Ishikawa (cell line): Measurements from ENCODE around the gene ARHGEF39.

Source experiments
- CEBPB ChIP-seq: IDR thresholded peaks from 2 replicates; pipeline ENCODE4 v1.6.1; 2012
- CREB1 ChIP-seq: IDR thresholded peaks from 2 replicates; pipeline ENCODE4 v1.6.1; 2012; ENCODE audit warnings: low read depth
- EGR1 ChIP-seq: IDR thresholded peaks from 2 replicates; pipeline ENCODE4 v1.6.1; 2012
- EP300 ChIP-seq: IDR thresholded peaks from 2 replicates; pipeline ENCODE4 v1.6.1; 2012; ENCODE audit warnings: borderline replicate concordance
- NFIC ChIP-seq: IDR thresholded peaks from 2 replicates; pipeline ENCODE4 v1.6.1; 2012
- RAD21 ChIP-seq: IDR thresholded peaks from 2 replicates; pipeline ENCODE4 v1.6.1; 2012; ENCODE audit warnings: low read depth
- TAF1 ChIP-seq: IDR thresholded peaks from 2 replicates; pipeline ENCODE4 v1.6.1; 2012; ENCODE audit warnings: low read depth, mild to moderate bottlenecking
- TCF12 ChIP-seq: IDR thresholded peaks from 2 replicates; pipeline ENCODE4 v1.6.1; 2012; ENCODE audit warnings: low read depth
- TEAD4 ChIP-seq: IDR thresholded peaks from 2 replicates; pipeline ENCODE4 v1.6.1; 2012
- YY1 ChIP-seq: IDR thresholded peaks from 2 replicates; pipeline ENCODE4 v1.6.1; 2012; ENCODE audit warnings: low read depth
- ZBTB7A ChIP-seq: IDR thresholded peaks from 2 replicates; pipeline ENCODE4 v1.6.1; 2012; ENCODE audit warnings: low read depth
- TF ChIP-seq, protein P1 (sequence below): IDR thresholded peaks from 2 replicates; pipeline ENCODE4 v1.6.1; 2012; ENCODE audit warnings: low read depth, mild to moderate bottlenecking
- TF ChIP-seq, protein P2 (sequence below): IDR thresholded peaks from 2 replicates; pipeline ENCODE4 v1.6.1; 2012
- TF ChIP-seq, protein P3 (sequence below): IDR thresholded peaks from 2 replicates; pipeline ENCODE4 v1.6.1; 2012

DNA sequence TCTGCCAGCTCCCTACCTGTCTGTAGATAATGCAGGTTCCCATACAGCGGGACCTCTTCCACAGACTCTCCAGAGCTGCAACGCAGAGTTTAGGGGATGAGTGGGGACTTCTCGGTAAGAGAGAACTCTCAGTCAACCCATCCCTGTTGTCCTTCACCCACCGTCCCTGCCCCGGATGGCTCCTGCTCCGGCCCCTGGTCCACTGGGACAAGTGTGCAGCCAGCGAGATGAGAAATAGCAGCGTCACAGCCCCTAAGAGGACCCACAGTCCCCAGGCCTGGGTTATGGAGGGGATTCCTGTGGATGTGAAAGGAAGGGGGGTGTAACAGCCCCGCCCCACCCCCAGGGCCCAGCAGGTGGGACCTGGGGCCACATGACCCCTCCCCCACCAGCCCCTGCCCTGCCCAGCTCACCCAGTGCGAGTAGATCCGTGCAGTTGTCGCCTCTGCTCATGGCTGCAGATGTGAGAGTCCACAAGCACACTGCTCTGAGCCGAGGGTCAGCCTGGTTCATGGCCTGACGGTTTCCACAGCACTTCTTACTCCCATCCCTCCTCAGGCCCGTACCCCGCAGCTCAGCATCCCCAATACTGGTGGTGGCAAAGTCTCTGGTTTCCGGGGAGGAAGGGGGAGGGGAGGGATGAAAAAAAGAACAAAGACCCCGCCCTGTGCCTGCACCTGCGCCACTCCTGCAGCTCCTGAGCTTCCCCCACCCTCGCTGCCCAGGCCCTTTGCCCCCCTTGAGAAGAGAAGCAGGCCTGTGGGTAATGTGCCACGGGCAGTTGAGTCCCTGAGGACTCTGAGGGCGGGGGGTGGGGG lies 14.4 kb downstream of the ARHGEF39 start, which contains the start of gene SIT1:
- TF ChIP-seq CEBPB (no peak), EP300 (no peak), EGR1 (no peak), TEAD4 (no peak), CREB1 (no peak), YY1 (no peak), TAF1 (no peak), NFIC (no peak), RAD21 (no peak), ZBTB7A (no peak), TCF12 (no peak)
- TF ChIP-seq, protein P1, sequence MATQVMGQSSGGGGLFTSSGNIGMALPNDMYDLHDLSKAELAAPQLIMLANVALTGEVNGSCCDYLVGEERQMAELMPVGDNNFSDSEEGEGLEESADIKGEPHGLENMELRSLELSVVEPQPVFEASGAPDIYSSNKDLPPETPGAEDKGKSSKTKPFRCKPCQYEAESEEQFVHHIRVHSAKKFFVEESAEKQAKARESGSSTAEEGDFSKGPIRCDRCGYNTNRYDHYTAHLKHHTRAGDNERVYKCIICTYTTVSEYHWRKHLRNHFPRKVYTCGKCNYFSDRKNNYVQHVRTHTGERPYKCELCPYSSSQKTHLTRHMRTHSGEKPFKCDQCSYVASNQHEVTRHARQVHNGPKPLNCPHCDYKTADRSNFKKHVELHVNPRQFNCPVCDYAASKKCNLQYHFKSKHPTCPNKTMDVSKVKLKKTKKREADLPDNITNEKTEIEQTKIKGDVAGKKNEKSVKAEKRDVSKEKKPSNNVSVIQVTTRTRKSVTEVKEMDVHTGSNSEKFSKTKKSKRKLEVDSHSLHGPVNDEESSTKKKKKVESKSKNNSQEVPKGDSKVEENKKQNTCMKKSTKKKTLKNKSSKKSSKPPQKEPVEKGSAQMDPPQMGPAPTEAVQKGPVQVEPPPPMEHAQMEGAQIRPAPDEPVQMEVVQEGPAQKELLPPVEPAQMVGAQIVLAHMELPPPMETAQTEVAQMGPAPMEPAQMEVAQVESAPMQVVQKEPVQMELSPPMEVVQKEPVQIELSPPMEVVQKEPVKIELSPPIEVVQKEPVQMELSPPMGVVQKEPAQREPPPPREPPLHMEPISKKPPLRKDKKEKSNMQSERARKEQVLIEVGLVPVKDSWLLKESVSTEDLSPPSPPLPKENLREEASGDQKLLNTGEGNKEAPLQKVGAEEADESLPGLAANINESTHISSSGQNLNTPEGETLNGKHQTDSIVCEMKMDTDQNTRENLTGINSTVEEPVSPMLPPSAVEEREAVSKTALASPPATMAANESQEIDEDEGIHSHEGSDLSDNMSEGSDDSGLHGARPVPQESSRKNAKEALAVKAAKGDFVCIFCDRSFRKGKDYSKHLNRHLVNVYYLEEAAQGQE = no peak
- TF ChIP-seq, protein P2, sequence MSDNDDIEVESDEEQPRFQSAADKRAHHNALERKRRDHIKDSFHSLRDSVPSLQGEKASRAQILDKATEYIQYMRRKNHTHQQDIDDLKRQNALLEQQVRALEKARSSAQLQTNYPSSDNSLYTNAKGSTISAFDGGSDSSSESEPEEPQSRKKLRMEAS = no peak
- TF ChIP-seq, protein P3, sequence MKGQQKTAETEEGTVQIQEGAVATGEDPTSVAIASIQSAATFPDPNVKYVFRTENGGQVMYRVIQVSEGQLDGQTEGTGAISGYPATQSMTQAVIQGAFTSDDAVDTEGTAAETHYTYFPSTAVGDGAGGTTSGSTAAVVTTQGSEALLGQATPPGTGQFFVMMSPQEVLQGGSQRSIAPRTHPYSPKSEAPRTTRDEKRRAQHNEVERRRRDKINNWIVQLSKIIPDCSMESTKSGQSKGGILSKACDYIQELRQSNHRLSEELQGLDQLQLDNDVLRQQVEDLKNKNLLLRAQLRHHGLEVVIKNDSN = no peak
